Sigmoid colon (tissue), 7 donors: ENCODE data around the gene TUBGCP3. TPM values are rescaled to one million over a fixed set of nuclear protein-coding genes. Genes with fewer than 3 reads are reported as not detected.

Source experiments
- DNase-seq: peaks from one replicate; pipeline ENCODE4 v3.0.0-alpha.2; 2019
- H3K27ac ChIP-seq, 4 donors: fragments of 200-600 bp; sonication (generic); one replicate each; pipeline ENCODE4 v1.5.1; 2016 to 2019; ENCODE audit warnings: mild to moderate bottlenecking in 1 of 4
- H3K27me3 ChIP-seq, 3 donors: fragments of 200-600 bp; sonication (generic); one replicate each; pipeline ENCODE4 v1.5.1; 2019; ENCODE audit warnings: mild to moderate bottlenecking in 1 of 3
- H3K36me3 ChIP-seq, 4 donors: fragments of 200-600 bp; sonication (generic); one replicate each; pipeline ENCODE4 v1.5.1; 2016 to 2019
- H3K4me1 ChIP-seq, 4 donors: fragments of 200-600 bp; sonication (generic); one replicate each; pipeline ENCODE4 v1.5.1; 2017 to 2019
- H3K4me3 ChIP-seq, 4 donors: fragments of 200-600 bp; sonication (generic); one replicate each; pipeline ENCODE4 v1.5.1; 2017 to 2019; ENCODE audit warnings: mild to moderate bottlenecking in 2 of 4, moderate library complexity in 1 of 4
- H3K9me3 ChIP-seq, 4 donors: fragments of 200-600 bp in 3 of 4; sonication (generic) in 3 of 4; one replicate each; pipeline versions ENCODE4 v1.5.1 to v1.6.1; 2013 to 2019
- EP300 ChIP-seq, 4 donors: sonication (generic); formaldehyde crosslinking; IDR thresholded peaks; one replicate each; pipeline ENCODE4 v1.6.1; 2017; ENCODE audit warnings: antibody characterized with exemption in 4 of 4
- POLR2A ChIP-seq, 2 donors: fragments of 450-650 bp; IDR thresholded peaks; one replicate each; pipeline ENCODE4 v1.6.1; 2016; ENCODE audit warnings: antibody characterized with exemption in 2 of 2, mild to moderate bottlenecking in 2 of 2, moderate library complexity in 2 of 2
- POLR2AphosphoS5 ChIP-seq, 4 donors: sonication (generic); formaldehyde crosslinking; IDR thresholded peaks; one replicate each; pipeline ENCODE4 v1.6.1; 2017; ENCODE audit warnings: antibody characterized with exemption in 4 of 4
- WGBS, 2 donors: extraction: QIAGEN DNeasy Blood & Tissue Kit; methylation state at CpG; one replicate each; pipeline ENCODE4 v1.1.7; 2013; 5-methylcytosine and 5-hydroxymethylcytosine counted together
- intact Hi-C: fragments of 100-400 bp; cut with DNase I; formaldehyde crosslinking; loops from one replicate; pipeline ENCODE4 v1.15.1; 2023
- polyA plus RNA-seq, 3 donors: library from polyadenylated mRNA; stranded (reverse); fragments of 200-250 nt; gene quantifications; one replicate each; pipeline ENCODE4 v1.2.3, GENCODE V29; 2013
- total RNA-seq, 4 donors: library from RNA; depleted of rRNA; stranded (reverse); fragments of >200 nt; gene quantifications; one replicate each; pipeline ENCODE4 v1.1.0, GENCODE V29; 2016
- TF ChIP-seq, protein P1 (sequence below), 4 experiments: fragments of 450-650 bp in 3 of 4; fragments of 200-600 bp in 1 of 4; IDR thresholded peaks; one replicate each; pipeline ENCODE4 v1.5.1; 2016 to 2019; ENCODE audit warnings: antibody characterized with exemption in 4 of 4, mild to moderate bottlenecking in 3 of 4, moderate library complexity in 2 of 4
- donor health status: healthy with polysubstance abuse.
- donor health status: Bipolar disorder and iron deficiency.
- donor health status: healthy.

Gene TUBGCP3
- total and polyA plus RNA-seq, 7 donors, result 7.2 to 33.5 (median 23.8) TPM

DNA sequence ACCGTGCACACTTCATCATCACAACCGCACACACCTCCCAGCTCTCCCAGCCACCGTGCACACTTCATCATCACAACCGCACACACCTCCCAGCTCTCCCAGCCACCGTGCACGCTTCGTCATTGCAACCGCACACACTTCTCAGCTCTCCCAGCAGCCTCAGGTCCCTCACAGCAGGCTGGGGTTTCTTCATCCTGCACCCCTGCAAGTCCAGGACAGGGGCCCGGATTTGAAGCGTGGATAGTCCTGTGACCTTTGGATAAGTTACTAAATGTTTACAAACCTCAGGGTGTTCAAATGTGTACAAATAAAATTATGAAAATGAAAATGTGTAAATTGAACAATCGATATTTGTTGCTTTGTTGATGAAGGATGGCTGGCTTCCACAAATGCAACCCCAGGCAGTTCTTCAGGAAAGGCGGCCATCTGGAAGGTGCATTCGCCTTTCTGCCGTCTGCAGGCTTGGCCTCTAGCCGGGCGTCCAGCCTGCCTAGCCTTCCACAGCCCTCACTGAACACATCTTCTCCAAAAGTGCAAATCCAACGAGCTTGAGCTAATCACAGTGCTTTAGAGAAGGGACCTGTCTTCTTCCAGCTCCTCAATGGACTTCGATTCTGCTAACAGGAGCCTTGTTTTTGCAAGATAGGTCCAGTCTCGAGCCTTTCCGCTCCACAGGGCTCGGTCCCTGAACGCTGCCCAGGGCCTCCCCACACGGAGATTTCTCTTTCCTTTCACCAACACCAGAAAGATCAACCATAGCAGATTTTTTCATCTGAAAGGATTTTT lies 137.6 kb downstream of the TUBGCP3 start:
- Histone ChIP-seq H3K9me3 (no peaks in the 10 kb centered on the region), H3K36me3 (no peaks in the 10 kb centered on the region), H3K27me3 (peaks cover 0 to 29% (median 6%) of the 10 kb centered on the region in 3 donors), H3K4me3 (no peak overlapping the region), H3K27ac (no peak overlapping the region), H3K4me1 (no peaks in the 10 kb centered on the region)
- intact Hi-C loops, result no loop called here
- TF ChIP-seq POLR2AphosphoS5 (IDR thresholded peaks at IDR 0.05), result no peak
- no peak for TF ChIP-seq EP300 (IDR thresholded peaks at IDR 0.05)
- TF ChIP-seq, protein P1, sequence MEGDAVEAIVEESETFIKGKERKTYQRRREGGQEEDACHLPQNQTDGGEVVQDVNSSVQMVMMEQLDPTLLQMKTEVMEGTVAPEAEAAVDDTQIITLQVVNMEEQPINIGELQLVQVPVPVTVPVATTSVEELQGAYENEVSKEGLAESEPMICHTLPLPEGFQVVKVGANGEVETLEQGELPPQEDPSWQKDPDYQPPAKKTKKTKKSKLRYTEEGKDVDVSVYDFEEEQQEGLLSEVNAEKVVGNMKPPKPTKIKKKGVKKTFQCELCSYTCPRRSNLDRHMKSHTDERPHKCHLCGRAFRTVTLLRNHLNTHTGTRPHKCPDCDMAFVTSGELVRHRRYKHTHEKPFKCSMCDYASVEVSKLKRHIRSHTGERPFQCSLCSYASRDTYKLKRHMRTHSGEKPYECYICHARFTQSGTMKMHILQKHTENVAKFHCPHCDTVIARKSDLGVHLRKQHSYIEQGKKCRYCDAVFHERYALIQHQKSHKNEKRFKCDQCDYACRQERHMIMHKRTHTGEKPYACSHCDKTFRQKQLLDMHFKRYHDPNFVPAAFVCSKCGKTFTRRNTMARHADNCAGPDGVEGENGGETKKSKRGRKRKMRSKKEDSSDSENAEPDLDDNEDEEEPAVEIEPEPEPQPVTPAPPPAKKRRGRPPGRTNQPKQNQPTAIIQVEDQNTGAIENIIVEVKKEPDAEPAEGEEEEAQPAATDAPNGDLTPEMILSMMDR (IDR thresholded peaks at IDR 0.05), result no peak
- no peak for TF ChIP-seq POLR2A (IDR thresholded peaks at IDR 0.05)
- WGBS, 2 donors, result 84 to 88% methylated on average over 21 of the region's 23 CpGs
- peak; percentile 39 for DNase-seq

DNA sequence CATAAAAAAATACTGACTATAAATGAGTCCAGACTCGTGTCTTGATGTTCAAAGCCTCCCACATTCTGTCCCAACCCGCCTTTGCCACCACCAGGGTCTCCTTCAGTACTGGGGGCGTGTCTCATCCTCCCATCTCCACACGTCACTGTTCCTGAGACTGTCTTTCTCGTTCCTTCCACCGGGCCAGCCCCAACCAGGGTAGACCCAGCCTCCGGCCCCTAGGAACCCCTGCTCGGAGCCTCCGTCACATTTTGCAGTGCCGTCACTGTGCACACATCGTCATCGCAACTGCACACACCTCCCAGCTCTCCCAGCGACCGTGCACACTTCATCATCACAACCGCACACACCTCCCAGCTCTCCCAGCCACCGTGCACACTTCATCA lies 138.4 kb downstream of the TUBGCP3 start:
- Histone ChIP-seq H3K4me3 (no peak overlapping the region), H3K36me3 (no peaks in the 10 kb centered on the region), H3K9me3 (no peaks in the 10 kb centered on the region), H3K4me1 (no peaks in the 10 kb centered on the region), H3K27ac (no peak overlapping the region), H3K27me3 (peaks cover 0 to 36% (median 12%) of the 10 kb centered on the region in 3 donors)
- no peak for DNase-seq
- WGBS, 2 donors, result 73 to 75% methylated on average over 16 of the region's 16 CpGs
- intact Hi-C loops, result no loop called here
- TF ChIP-seq, protein P1 (IDR thresholded peaks at IDR 0.05), result no peak
- no peak for TF ChIP-seq EP300 (IDR thresholded peaks at IDR 0.05)
- TF ChIP-seq POLR2A (IDR thresholded peaks at IDR 0.05), result no peak
- TF ChIP-seq POLR2AphosphoS5 (IDR thresholded peaks at IDR 0.05), result no peak

DNA sequence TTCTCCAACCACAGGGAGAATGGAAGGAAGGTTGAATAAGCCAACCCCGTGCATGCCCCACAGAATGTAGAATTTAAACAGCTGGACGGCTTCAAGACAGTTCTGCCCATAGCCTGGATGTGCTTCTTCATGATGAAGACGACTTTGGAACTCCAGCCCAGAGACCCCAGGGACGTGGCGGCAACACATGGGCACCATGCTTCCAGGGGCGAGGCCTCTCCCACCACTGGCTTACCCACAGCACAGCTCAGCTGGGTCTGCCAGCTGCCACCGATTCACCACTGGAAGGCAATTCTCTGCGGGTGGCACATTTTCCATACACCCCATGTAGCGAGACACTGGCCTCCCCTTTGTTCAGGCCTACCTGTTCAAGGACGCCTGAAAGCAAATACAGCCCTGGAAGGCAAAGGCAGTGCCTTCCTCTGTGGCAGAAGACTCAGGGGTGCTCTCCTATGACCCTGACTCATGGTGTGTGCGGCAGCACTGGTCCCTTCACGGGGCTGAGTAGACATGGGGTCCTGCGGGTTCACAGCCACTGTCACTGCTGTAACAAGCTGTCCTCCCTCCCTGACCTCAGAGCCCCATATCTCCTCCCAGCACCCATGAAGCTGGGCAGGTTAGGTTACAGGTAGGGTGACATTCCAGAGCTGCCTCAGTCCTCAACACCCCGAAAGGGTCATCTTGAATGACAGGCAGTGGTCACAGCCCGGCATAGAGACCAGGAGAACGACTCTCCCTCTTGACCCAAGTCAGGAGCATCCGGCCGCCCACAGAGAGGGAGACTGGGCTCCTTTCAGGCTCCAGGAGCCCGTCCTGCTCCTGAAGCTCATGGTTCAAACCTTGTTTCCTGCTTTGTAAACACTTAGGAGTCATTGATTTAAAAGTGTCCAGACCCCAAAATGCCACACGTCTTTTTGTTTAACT lies 139.1 kb downstream of the TUBGCP3 start:
- 81 to 84% methylated on average over 20 of the region's 20 CpGs for WGBS, 2 donors
- intact Hi-C loops, result no loop called here
- peak; percentile 48 for DNase-seq
- no peaks in the 10 kb centered on the region for H3K36me3 ChIP-seq
- H3K27ac ChIP-seq, result no peak overlapping the region
- H3K9me3 ChIP-seq, result no peaks in the 10 kb centered on the region
- peaks cover 0 to 3% (median 0%) of the 10 kb centered on the region in 4 donors for H3K4me1 ChIP-seq
- H3K4me3 ChIP-seq, result no peak overlapping the region
- TF ChIP-seq POLR2A (IDR thresholded peaks at IDR 0.05) (no peak), POLR2AphosphoS5 (IDR thresholded peaks at IDR 0.05) (no peak), EP300 (IDR thresholded peaks at IDR 0.05) (no peak)
- TF ChIP-seq, protein P1 (IDR thresholded peaks at IDR 0.05), result no peak
- peaks cover 4 to 42% (median 17%) of the 10 kb centered on the region in 3 donors for H3K27me3 ChIP-seq

DNA sequence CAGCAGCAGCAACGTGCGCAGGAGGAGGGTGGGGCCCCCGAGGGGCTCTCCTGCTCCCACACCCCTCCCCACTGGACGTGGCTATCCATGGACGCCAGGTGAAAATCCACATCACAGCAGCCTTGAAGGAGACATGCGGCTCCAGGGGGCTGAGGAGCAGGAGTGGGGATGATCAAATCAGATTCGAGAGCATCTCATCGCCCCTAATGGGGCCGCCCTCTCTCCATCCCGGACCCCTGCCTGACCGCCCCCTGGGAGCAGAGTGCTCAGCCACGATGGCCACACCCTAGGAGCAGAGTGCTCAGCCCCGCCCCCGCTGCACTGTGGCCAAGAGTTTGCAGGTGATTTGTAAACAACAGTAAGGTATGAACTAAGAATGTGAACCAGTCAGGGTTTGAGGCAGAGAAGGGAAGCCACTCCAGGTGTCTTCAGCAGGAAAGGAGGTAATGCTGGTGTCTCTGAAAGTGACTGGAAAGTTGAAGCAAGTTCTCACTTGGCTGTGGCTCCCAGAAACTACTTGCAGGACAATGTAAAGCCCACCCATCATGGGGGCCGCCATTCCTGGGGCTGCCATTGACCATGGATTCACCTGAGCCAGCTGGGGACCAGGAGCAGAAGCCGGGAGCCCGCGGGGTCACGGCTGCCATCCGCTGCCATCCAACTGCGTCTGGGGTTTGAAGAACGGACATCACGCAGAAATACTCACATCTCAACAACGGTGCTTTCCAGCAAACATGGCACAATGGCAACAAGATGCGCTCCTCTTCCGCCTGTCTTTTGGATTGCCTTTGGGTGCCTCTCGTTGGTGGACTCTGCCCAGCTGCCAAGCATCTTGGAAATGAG lies 140.0 kb downstream of the TUBGCP3 start:
- Histone ChIP-seq H3K4me1 (peaks cover 0 to 9% (median 0%) of the 10 kb centered on the region in 4 donors), H3K27me3 (peaks cover 11 to 51% (median 23%) of the 10 kb centered on the region in 3 donors)

More for the DNA sequence above, 140.0 kb downstream of the TUBGCP3 start:
- no peak overlapping the region for H3K27ac ChIP-seq
- no peak for DNase-seq
- 56 to 82% methylated on average over 27 of the region's 27 CpGs for WGBS, 2 donors
- H3K4me3 ChIP-seq, result no peak overlapping the region
- intact Hi-C loops, result no loop called here
- TF ChIP-seq EP300 (IDR thresholded peaks at IDR 0.05), result no peak
- no peak for TF ChIP-seq POLR2A (IDR thresholded peaks at IDR 0.05)
- no peak for TF ChIP-seq POLR2AphosphoS5 (IDR thresholded peaks at IDR 0.05)
- TF ChIP-seq, protein P1 (IDR thresholded peaks at IDR 0.05), result no peak
- H3K36me3 ChIP-seq, result no peaks in the 10 kb centered on the region
- no peaks in the 10 kb centered on the region for H3K9me3 ChIP-seq
